Gastrocnemius medialis (tissue), 4 donors: ENCODE results near the gene OFD1. TPM values are rescaled to one million over a fixed set of nuclear protein-coding genes. Genes with fewer than 3 reads are reported as not detected.
A peak's percentile ranks its signal among the peaks of the same experiment; 100 is the strongest.

ENCODE experiments used
- ATAC-seq, 2 donors: fragments of 150-250 bp; one replicate each; pipeline ENCODE4 v1.9.1; 2016
- DNase-seq, 2 donors: peaks; one replicate each; pipeline ENCODE4 v3.0.0-alpha.2; 2019
- H3K27ac ChIP-seq, 4 donors: fragments of 200-600 bp; sonication (generic); 1 replicate in 1 of 4; 2 replicates in 3 of 4; pipeline ENCODE4 v1.5.1; 2016 to 2018; ENCODE audit warnings: mild to moderate bottlenecking in 2 of 4, moderate library complexity in 1 of 4
- H3K27me3 ChIP-seq, 3 donors: fragments of 200-600 bp; sonication (generic) in 2 of 3; 1 replicate in 1 of 3; 2 replicates in 2 of 3; pipeline versions ENCODE4 v1.5.1 to v1.6.0; 2016 to 2019; ENCODE audit warnings: mild to moderate bottlenecking in 1 of 3, moderate library complexity in 1 of 3
- H3K36me3 ChIP-seq, 2 donors: fragments of 200-600 bp; sonication (generic) in 1 of 2; one replicate each; pipeline ENCODE4 v1.5.1; 2017 to 2018
- H3K4me1 ChIP-seq, 2 donors: fragments of 200-600 bp; sonication (generic) in 1 of 2; one replicate each; pipeline ENCODE4 v1.5.1; 2016 to 2017; ENCODE audit warnings: mild to moderate bottlenecking in 2 of 2
- H3K4me3 ChIP-seq, 4 donors: fragments of 200-600 bp; sonication (generic) in 3 of 4; 1 replicate in 1 of 4; 2 replicates in 3 of 4; pipeline ENCODE4 v1.5.1; 2016 to 2019; ENCODE audit warnings: mild to moderate bottlenecking in 2 of 4
- H3K9me3 ChIP-seq, 3 donors: fragments of 200-600 bp; sonication (generic) in 2 of 3; 1 replicate in 1 of 3; 2 replicates in 2 of 3; pipeline ENCODE4 v1.5.1; 2016 to 2019
- CTCF ChIP-seq, 5 experiments: fragments of 450-650 bp in 3 of 5; fragments of 200-600 bp in 2 of 5; sonication (generic) in 2 of 5; IDR thresholded peaks in 4 of 5; conservative IDR thresholded peaks in 1 of 5; 1 replicate in 4 of 5; 2 replicates in 1 of 5; pipeline ENCODE4 v1.5.1; 2016 to 2019; ENCODE audit warnings: antibody characterized with exemption in 5 of 5, mild to moderate bottlenecking in 3 of 5, moderate library complexity in 3 of 5
- POLR2A ChIP-seq, 2 donors: fragments of 450-650 bp; IDR thresholded peaks; one replicate each; pipeline ENCODE4 v1.6.1; 2017; ENCODE audit warnings: antibody characterized with exemption in 2 of 2, mild to moderate bottlenecking in 2 of 2, moderate library complexity in 2 of 2
- in situ Hi-C, 4 donors: fragments of 200-750 bp; cut with MboI; loops; one replicate each; pipeline versions ENCODE4 v1.15.0 to v1.8.0; 2017; ENCODE audit warnings: low sequenced_read_pairs in 4 of 4
- intact Hi-C: fragments of 100-400 bp; cut with DNase I; formaldehyde crosslinking; loops from one replicate; pipeline ENCODE4 v1.15.1; 2023; ENCODE audit warnings: low total_unique reads
- total RNA-seq, 4 donors: library from RNA; depleted of rRNA; stranded (reverse); fragments of >200 nt; gene quantifications; one replicate each; pipeline versions ENCODE4 v1.1.0 to v1.2.3, GENCODE V29; 2016

OFD1 gene
- total RNA-seq, 4 donors from 2014 or later, result 2.8 to 8.0 (median 7.0) TPM

- no peak overlapping the region for H3K4me3 ChIP-seq
- no peak for TF ChIP-seq POLR2A (IDR thresholded peaks at IDR 0.05)
- TF ChIP-seq CTCF (IDR thresholded peaks at IDR 0.05 in 4 of 5, conservative IDR thresholded peaks at IDR 0.05 in 1 of 5), result no peak
- peak in 1 of 2 donors; percentile 86 for ATAC-seq
- H3K4me1 ChIP-seq, result peaks cover 18 to 29% of the 10 kb centered on the region in 2 donors
- in situ Hi-C loops, result no loop called here
- H3K27me3 ChIP-seq, result no peaks in the 10 kb centered on the region
- intact Hi-C loops, result no loop called here
- H3K36me3 ChIP-seq, result no peaks in the 10 kb centered on the region
- no peak for DNase-seq
- peak overlapping the region in 2 of 4 donors; percentile 6 to 50 for H3K27ac ChIP-seq
- no peaks in the 10 kb centered on the region for H3K9me3 ChIP-seq
Observed at GRCh38 chrX:13703589-13703988, 31.0 kb upstream of the OFD1 start.

GRCh38 chrX:13711141-13711540, 23.4 kb upstream of the OFD1 start:
- intact Hi-C loops (no loop called here), in situ Hi-C loops (no loop called here)
- TF ChIP-seq POLR2A (IDR thresholded peaks at IDR 0.05), result no peak
- Histone ChIP-seq H3K9me3 (no peaks in the 10 kb centered on the region), H3K4me3 (no peak overlapping the region), H3K27me3 (no peaks in the 10 kb centered on the region), H3K36me3 (no peaks in the 10 kb centered on the region), H3K4me1 (no peaks in the 10 kb centered on the region), H3K27ac (no peak overlapping the region)
- ATAC-seq, result no peak
- DNase-seq, result no peak

DNA sequence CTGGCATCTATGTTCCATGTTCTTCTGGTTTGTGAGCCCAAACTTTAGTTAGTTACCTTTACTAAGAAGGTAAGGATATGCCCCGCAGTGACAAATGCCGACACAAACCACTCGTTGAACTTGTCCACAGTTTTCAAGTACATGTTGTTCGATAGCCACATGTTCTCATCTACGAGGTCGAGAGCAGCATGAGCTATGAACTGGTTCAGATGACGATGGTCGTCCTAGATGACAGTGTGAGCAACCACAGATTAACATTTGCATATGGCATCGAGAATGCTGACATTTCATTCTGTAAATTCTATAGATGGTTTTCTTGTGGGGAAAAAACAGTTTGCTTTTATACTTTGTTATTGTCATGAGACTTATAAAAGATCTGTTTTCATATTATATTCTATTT, 18.1 kb upstream of the OFD1 start:
- Histone ChIP-seq H3K4me1 (peaks cover 5% of the 10 kb centered on the region in 2 donors), H3K27ac (no peak overlapping the region), H3K4me3 (no peak overlapping the region), H3K27me3 (no peaks in the 10 kb centered on the region), H3K9me3 (no peaks in the 10 kb centered on the region), H3K36me3 (no peaks in the 10 kb centered on the region)
- intact Hi-C loops (no loop called here), in situ Hi-C loops (no loop called here)
- no peak for TF ChIP-seq CTCF (IDR thresholded peaks at IDR 0.05 in 4 of 5, conservative IDR thresholded peaks at IDR 0.05 in 1 of 5)
- no peak for TF ChIP-seq POLR2A (IDR thresholded peaks at IDR 0.05)
- ATAC-seq (no peak), DNase-seq (no peak)

DNA sequence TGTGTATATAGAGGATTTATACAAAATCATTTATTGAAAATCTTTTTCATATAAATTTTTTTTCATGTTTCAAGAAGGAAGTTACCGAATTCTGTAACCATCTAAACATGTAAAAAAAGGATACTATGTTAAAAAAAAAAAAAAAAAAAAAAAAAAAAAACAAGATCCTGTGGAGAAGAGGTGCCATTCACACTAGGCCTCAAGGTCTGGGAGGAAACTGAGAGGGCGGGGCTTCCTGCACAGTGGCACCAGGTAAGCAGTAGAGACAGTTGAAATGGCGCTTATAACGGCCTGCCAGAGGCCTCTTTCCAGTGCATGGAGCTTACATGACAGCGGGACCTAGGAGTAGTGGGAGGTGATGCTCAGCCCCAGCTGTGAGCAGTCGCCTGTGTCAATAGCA, 17.6 kb upstream of the OFD1 start:
- peaks cover 5 to 9% of the 10 kb centered on the region in 2 donors for H3K4me1 ChIP-seq
- no peaks in the 10 kb centered on the region for H3K9me3 ChIP-seq
- ATAC-seq (no peak), DNase-seq (no peak)
- in situ Hi-C loops (no loop called here), intact Hi-C loops (no loop called here)
- H3K4me3 ChIP-seq, result no peak overlapping the region
- no peaks in the 10 kb centered on the region for H3K36me3 ChIP-seq
- TF ChIP-seq POLR2A (IDR thresholded peaks at IDR 0.05) (no peak), CTCF (IDR thresholded peaks at IDR 0.05 in 4 of 5, conservative IDR thresholded peaks at IDR 0.05 in 1 of 5) (no peak)
- no peak overlapping the region for H3K27ac ChIP-seq
- H3K27me3 ChIP-seq, result no peaks in the 10 kb centered on the region

- peaks cover 9 to 13% of the 10 kb centered on the region in 2 donors for H3K4me1 ChIP-seq
- ATAC-seq, result no peak
- no peak for DNase-seq
- in situ Hi-C loops, result no loop called here
- no peaks in the 10 kb centered on the region for H3K27me3 ChIP-seq
- intact Hi-C loops, result loop anchor here (2.0 kb wide), 1 partner anchor 25 kb away; no protein-coding TSS in a partner anchor
- H3K9me3 ChIP-seq, result no peaks in the 10 kb centered on the region
- no peak for TF ChIP-seq CTCF (IDR thresholded peaks at IDR 0.05 in 4 of 5, conservative IDR thresholded peaks at IDR 0.05 in 1 of 5)
- no peak for TF ChIP-seq POLR2A (IDR thresholded peaks at IDR 0.05)
- no peak overlapping the region for H3K4me3 ChIP-seq
- H3K36me3 ChIP-seq, result no peaks in the 10 kb centered on the region
- peak overlapping the region in 3 of 4 donors; percentile 35 to 46 (median 43) for H3K27ac ChIP-seq
Observed at GRCh38 chrX:13717700-13718472, 16.7 kb upstream of the OFD1 start.
